ENCODE data around the gene CELF4.

DNA sequence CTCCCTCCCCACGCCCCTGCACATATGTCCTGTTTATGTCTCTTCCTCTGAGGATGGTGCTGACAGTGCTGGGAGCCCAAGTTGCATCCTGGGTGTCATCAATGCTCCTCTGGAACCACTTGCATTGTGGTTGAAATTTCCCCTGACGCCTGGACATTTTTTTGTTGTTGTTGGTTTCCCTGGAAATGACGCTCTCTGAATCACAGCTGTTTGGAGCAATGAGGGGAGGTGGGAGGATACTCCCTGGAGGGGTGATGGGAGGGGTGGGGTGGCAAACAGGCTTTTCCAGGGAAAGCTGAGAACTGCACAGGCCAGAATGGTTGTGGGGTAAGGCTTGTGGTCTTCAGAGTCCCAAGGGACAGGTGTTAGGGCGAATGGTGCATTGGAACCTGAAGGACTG is 29.6 kb downstream of the CELF4 start:
- no peak for TF ChIP-seq POLR2A (IDR thresholded peaks at IDR 0.05)
- TF ChIP-seq, protein P1, sequence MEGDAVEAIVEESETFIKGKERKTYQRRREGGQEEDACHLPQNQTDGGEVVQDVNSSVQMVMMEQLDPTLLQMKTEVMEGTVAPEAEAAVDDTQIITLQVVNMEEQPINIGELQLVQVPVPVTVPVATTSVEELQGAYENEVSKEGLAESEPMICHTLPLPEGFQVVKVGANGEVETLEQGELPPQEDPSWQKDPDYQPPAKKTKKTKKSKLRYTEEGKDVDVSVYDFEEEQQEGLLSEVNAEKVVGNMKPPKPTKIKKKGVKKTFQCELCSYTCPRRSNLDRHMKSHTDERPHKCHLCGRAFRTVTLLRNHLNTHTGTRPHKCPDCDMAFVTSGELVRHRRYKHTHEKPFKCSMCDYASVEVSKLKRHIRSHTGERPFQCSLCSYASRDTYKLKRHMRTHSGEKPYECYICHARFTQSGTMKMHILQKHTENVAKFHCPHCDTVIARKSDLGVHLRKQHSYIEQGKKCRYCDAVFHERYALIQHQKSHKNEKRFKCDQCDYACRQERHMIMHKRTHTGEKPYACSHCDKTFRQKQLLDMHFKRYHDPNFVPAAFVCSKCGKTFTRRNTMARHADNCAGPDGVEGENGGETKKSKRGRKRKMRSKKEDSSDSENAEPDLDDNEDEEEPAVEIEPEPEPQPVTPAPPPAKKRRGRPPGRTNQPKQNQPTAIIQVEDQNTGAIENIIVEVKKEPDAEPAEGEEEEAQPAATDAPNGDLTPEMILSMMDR (IDR thresholded peaks at IDR 0.05), result no peak

Measured in breast epithelium (tissue), 3 donors.